ENCODE results near the gene GNG8.

DNA sequence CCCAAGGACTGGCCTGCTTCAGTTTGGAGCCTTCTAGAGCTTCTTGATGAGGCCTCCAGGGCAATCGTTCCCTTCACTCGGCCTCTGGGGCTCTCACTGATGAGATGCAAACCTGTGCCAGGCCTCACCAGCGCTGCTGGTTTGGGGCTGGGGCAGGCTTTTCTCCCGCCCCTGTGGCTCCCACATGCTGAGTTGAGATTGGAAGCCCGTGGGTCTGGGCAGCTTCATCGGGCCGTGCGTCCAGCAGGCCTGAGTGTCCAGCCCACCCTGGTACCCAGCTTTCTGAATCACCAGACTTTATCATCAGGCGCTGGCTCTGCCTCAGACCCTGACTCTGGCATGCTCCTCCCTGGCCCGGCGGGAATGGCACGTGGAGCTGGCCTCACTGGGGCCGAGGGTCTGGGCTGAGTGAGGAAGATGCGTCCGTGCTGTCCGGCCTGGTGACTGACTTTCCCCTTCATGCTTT, 30.6 kb downstream of the GNG8 start:
- TF ChIP-seq, protein P1, sequence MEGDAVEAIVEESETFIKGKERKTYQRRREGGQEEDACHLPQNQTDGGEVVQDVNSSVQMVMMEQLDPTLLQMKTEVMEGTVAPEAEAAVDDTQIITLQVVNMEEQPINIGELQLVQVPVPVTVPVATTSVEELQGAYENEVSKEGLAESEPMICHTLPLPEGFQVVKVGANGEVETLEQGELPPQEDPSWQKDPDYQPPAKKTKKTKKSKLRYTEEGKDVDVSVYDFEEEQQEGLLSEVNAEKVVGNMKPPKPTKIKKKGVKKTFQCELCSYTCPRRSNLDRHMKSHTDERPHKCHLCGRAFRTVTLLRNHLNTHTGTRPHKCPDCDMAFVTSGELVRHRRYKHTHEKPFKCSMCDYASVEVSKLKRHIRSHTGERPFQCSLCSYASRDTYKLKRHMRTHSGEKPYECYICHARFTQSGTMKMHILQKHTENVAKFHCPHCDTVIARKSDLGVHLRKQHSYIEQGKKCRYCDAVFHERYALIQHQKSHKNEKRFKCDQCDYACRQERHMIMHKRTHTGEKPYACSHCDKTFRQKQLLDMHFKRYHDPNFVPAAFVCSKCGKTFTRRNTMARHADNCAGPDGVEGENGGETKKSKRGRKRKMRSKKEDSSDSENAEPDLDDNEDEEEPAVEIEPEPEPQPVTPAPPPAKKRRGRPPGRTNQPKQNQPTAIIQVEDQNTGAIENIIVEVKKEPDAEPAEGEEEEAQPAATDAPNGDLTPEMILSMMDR (IDR thresholded peaks at IDR 0.05): no peak
- TF ChIP-seq POLR2AphosphoS5 (IDR thresholded peaks at IDR 0.05): no peak
